Measurements from ENCODE around the gene CRYBA2. TPM values are rescaled to one million over a fixed set of nuclear protein-coding genes. Genes with fewer than 3 reads are reported as not detected.

Gene CRYBA2
- total RNA-seq, 1 experiment from 2014 or later, result not detected

DNA sequence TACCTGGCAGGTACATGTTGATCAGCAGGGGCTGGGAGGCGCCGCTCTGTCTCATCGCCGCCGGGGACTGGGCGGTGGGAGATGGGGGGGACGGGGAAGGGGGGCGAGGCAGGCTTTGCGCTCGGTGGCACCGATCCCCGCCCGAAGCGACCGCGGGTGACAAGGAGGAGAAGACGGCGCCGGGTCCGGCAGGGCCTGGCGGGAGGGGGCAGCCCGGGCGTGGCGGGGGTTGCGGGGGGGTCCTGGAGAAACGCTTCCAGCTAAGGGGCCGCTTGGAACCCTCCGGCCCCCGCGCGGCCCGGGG is 8.2 kb downstream of the CRYBA2 start, which contains the start of gene FEV:
Gene FEV (minus strand): TSS at position 164 of the 304 bp plus-strand sequence. CDS start 109 bp downstream, at position 55.
- POLR2A ChIA-PET (ENCODE audit: unreplicated experiment), result no interaction called here
- TF ChIP-seq, protein P1, sequence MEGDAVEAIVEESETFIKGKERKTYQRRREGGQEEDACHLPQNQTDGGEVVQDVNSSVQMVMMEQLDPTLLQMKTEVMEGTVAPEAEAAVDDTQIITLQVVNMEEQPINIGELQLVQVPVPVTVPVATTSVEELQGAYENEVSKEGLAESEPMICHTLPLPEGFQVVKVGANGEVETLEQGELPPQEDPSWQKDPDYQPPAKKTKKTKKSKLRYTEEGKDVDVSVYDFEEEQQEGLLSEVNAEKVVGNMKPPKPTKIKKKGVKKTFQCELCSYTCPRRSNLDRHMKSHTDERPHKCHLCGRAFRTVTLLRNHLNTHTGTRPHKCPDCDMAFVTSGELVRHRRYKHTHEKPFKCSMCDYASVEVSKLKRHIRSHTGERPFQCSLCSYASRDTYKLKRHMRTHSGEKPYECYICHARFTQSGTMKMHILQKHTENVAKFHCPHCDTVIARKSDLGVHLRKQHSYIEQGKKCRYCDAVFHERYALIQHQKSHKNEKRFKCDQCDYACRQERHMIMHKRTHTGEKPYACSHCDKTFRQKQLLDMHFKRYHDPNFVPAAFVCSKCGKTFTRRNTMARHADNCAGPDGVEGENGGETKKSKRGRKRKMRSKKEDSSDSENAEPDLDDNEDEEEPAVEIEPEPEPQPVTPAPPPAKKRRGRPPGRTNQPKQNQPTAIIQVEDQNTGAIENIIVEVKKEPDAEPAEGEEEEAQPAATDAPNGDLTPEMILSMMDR (conservative IDR thresholded peaks at IDR 0.05), result no peak
- TF ChIP-seq EZH2 (IDR thresholded peaks at IDR 0.05; ENCODE audit: low read depth), result no peak
- H3K9me2 ChIP-seq (ENCODE audit: insufficient read depth), result no peaks in the 10 kb centered on the region
- H3K4me2 ChIP-seq, result no peak within 1 kb of the TSS
- no peaks in the 10 kb centered on the region for H3K9me3 ChIP-seq (ENCODE audit: insufficient read depth, low read depth)
- no peaks in the 10 kb centered on the region for H4K20me1 ChIP-seq (ENCODE audit: insufficient read depth)
- no peak within 1 kb of the TSS for H3K4me3 ChIP-seq
- no peaks in the 10 kb centered on the region for H3K79me2 ChIP-seq (ENCODE audit: low read depth)
- H3K36me3 ChIP-seq (ENCODE audit: low read depth), result no peaks in the 10 kb centered on the region
- BruUV-seq (replicated peaks), result no TSS peak
- intact Hi-C loops (cut with micrococcal nuclease; ENCODE audit: unreplicated experiment), result no loop called here
- no peak within 1 kb of the TSS for H2AFZ ChIP-seq
- H3K4me1 ChIP-seq (replicated peaks; ENCODE audit: insufficient read depth), result no peaks in the 10 kb centered on the region
- no peak for DNase-seq
- no peaks in the 10 kb centered on the region for H3F3A ChIP-seq (ENCODE audit: insufficient read depth, low read depth)
- H3K27ac ChIP-seq, result no peak within 1 kb of the TSS
- CTCF ChIA-PET, result no interaction called here
- H3K27me3 ChIP-seq (ENCODE audit: insufficient read depth, low read depth), result peaks cover 58% of the 10 kb centered on the region

DNA sequence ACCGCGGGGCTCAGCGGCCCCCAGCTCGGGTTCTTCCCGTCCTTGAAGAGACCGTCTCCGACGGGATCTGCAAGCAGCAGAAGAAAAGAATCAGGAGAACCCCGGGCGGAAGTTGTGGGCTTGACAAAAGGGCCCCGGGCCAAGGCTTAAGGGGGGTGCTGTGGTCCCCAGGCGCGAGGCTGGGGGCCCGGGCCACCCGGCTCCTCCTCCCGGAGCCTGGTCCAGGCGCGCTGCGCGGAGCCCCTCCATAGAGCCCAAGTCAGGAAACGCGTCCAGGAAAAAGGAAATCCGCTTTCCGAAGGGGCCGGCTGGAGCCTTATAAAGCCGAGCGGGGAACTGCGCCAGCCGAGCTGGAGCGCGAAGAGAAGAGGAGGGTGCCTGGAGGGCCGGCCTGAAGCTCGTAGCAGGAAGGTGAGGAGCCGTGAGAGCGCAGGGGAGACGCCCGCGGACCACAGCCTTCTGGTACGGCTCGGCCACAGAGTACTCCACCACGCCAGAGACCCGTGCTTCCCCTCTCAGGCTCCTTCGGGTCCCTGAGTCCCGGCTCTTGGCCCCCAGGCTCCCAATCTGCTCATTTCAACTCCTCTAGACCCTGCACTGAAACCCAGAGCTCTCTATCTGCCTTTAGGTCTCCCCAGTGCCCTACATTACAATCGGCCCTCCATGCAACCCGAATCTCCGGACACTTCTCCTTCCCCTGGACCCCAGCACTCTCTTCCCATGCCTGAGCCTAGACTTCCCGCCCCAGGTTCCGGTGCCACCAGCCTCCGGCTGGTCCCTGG is 8.8 kb downstream of the CRYBA2 start:
- CTCF ChIA-PET, result no interaction called here

DNA sequence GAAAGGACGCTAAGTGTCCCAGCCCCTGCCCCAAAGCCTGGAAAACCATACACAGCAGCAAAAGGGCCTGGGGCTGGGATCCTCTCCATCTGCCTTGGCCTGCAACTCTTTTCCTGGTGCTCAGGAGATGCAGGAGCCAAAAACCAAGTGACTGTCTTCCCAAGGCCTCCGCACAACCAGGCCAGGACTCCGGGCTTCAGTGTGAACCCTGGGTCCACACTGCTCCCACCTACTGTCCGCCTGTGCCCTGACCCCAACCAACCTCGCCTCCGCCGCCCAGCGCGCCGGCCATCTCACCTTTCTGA is 9.3 kb downstream of the CRYBA2 start:
- ChIA-PET POLR2A (ENCODE audit: unreplicated experiment) (no interaction called here), CTCF (no interaction called here)
- Histone ChIP-seq H3K27ac (no peak overlapping the region), H3K9me2 (ENCODE audit: insufficient read depth) (no peaks in the 10 kb centered on the region), H3K4me2 (no peak overlapping the region), H3K79me2 (ENCODE audit: low read depth) (no peaks in the 10 kb centered on the region), H4K20me1 (ENCODE audit: insufficient read depth) (no peaks in the 10 kb centered on the region), H3K27me3 (ENCODE audit: insufficient read depth, low read depth) (peaks cover 51% of the 10 kb centered on the region), H3F3A (ENCODE audit: insufficient read depth, low read depth) (no peaks in the 10 kb centered on the region), H3K4me3 (no peak overlapping the region), H3K36me3 (ENCODE audit: low read depth) (no peaks in the 10 kb centered on the region), H2AFZ (no peak overlapping the region), H3K4me1 (replicated peaks; ENCODE audit: insufficient read depth) (no peaks in the 10 kb centered on the region), H3K9me3 (ENCODE audit: insufficient read depth, low read depth) (no peaks in the 10 kb centered on the region)
- TF ChIP-seq, protein P1 (conservative IDR thresholded peaks at IDR 0.05), result no peak
- no peak for TF ChIP-seq EZH2 (IDR thresholded peaks at IDR 0.05; ENCODE audit: low read depth)
- intact Hi-C loops (cut with micrococcal nuclease; ENCODE audit: unreplicated experiment), result loop anchor here (5.0 kb wide), 1 partner anchor 107 kb away; no protein-coding TSS in a partner anchor
- DNase-seq, result no peak
- BruUV-seq (replicated peaks), result no TSS peak

More for the DNA sequence above, 8.8 kb downstream of the CRYBA2 start:
- TF ChIP-seq EZH2 (IDR thresholded peaks at IDR 0.05; ENCODE audit: low read depth), result no peak
- TF ChIP-seq, protein P1 (conservative IDR thresholded peaks at IDR 0.05), result no peak
- no peaks in the 10 kb centered on the region for H4K20me1 ChIP-seq (ENCODE audit: insufficient read depth)
- no peak overlapping the region for H3K4me2 ChIP-seq
- no peak overlapping the region for H3K4me3 ChIP-seq
- H3K27ac ChIP-seq, result no peak overlapping the region
- H3K36me3 ChIP-seq (ENCODE audit: low read depth), result no peaks in the 10 kb centered on the region
- DNase-seq, result no peak
- no peaks in the 10 kb centered on the region for H3K79me2 ChIP-seq (ENCODE audit: low read depth)
- H3K9me2 ChIP-seq (ENCODE audit: insufficient read depth), result no peaks in the 10 kb centered on the region
- H3F3A ChIP-seq (ENCODE audit: insufficient read depth, low read depth), result no peaks in the 10 kb centered on the region
- intact Hi-C loops (cut with micrococcal nuclease; ENCODE audit: unreplicated experiment), result loop anchor here (5.0 kb wide), 1 partner anchor 107 kb away; no protein-coding TSS in a partner anchor
- H3K4me1 ChIP-seq (replicated peaks; ENCODE audit: insufficient read depth), result no peaks in the 10 kb centered on the region
- no peak overlapping the region for H2AFZ ChIP-seq
- POLR2A ChIA-PET (ENCODE audit: unreplicated experiment), result no interaction called here
- BruUV-seq (replicated peaks), result no TSS peak
- H3K27me3 ChIP-seq (ENCODE audit: insufficient read depth, low read depth), result peaks cover 56% of the 10 kb centered on the region
- H3K9me3 ChIP-seq (ENCODE audit: insufficient read depth, low read depth), result no peaks in the 10 kb centered on the region
